Heart left ventricle (tissue), 16 donors: ENCODE data around the gene OR2AE1. TPM values are rescaled to one million over a fixed set of nuclear protein-coding genes. Genes with fewer than 3 reads are reported as not detected.

Source experiments
- ATAC-seq, 4 donors: fragments of 200-7000 bp; cut with Tn5 transposase; one replicate each; pipeline ENCODE4 v1.9.1; 2020 to 2022; ENCODE audit warnings: moderate library complexity in 4 of 4, mild to moderate bottlenecking in 3 of 4, moderate number of reproducible peaks in 1 of 4
- DNase-seq, 5 donors: peaks; one replicate each; pipeline ENCODE4 v3.0.0-alpha.2; 2020
- H3K27ac ChIP-seq, 12 donors: fragments of 200-600 bp; sonication (generic) in 4 of 12; one replicate each; pipeline versions ENCODE4 v1.5.0 to v1.8.0; 2016 to 2022; ENCODE audit warnings: mild to moderate bottlenecking in 2 of 12
- H3K27me3 ChIP-seq, 9 donors: fragments of 200-600 bp; sonication (generic) in 2 of 9; one replicate each; pipeline versions ENCODE4 v1.5.1 to v1.8.0; 2016 to 2022; ENCODE audit warnings: mild to moderate bottlenecking in 3 of 9
- H3K36me3 ChIP-seq, 9 donors: fragments of 200-600 bp; sonication (generic) in 2 of 9; one replicate each; pipeline versions ENCODE4 v1.5.0 to v1.8.0; 2018 to 2022; ENCODE audit warnings: mild to moderate bottlenecking in 2 of 9
- H3K4me1 ChIP-seq, 12 donors: fragments of 200-600 bp; sonication (generic) in 4 of 12; one replicate each; pipeline versions ENCODE4 v1.5.0 to v1.8.0; 2016 to 2022; ENCODE audit warnings: mild to moderate bottlenecking in 3 of 12
- H3K4me3 ChIP-seq, 12 donors: fragments of 200-600 bp; sonication (generic) in 4 of 12; one replicate each; pipeline versions ENCODE4 v1.5.0 to v1.8.0; 2017 to 2022; ENCODE audit warnings: mild to moderate bottlenecking in 9 of 12, moderate library complexity in 4 of 12
- H3K9me3 ChIP-seq, 12 donors: fragments of 200-600 bp; sonication (generic) in 4 of 12; one replicate each; pipeline versions ENCODE4 v1.5.0 to v1.8.0; 2016 to 2022; ENCODE audit warnings: mild to moderate bottlenecking in 1 of 12
- POLR2A ChIP-seq, 2 donors: fragments of 450-650 bp; IDR thresholded peaks; one replicate each; pipeline ENCODE4 v1.6.1; 2017; ENCODE audit warnings: antibody characterized with exemption in 2 of 2, mild to moderate bottlenecking in 2 of 2, moderate library complexity in 2 of 2
- WGBS, 4 donors: extraction: QIAGEN DNeasy Blood & Tissue Kit in 2 of 4; methylation state at CpG; one replicate each; pipeline versions ENCODE4 v1.1.5 to v1.1.7; 2013 to 2018; 5-methylcytosine and 5-hydroxymethylcytosine counted together
- intact Hi-C, 10 donors: fragments of 100-400 bp; cut with DNase I; formaldehyde crosslinking; loops; one replicate each; pipeline versions ENCODE4 v1.11.1 to v1.14.2; 2022
- polyA plus RNA-seq, 2 donors: library from polyadenylated mRNA; stranded (reverse); fragments of 200-250 nt; gene quantifications; one replicate each; pipeline ENCODE4 v1.2.3, GENCODE V29; 2013
- total RNA-seq, 9 donors: library from RNA; depleted of rRNA in 2 of 9; stranded (reverse); fragments of >200 nt in 2 of 9; fragmentation: NEBNext Ultra II Directional in 3 of 9; extraction: Animal tissue kit (Norgen Biotek cat#: 25700) in 3 of 9; gene quantifications; one replicate each; pipeline versions ENCODE4 v1.1.0 to v1.2.4, GENCODE V29; 2016 to 2023
- TF ChIP-seq, protein P1 (sequence below), 12 donors: fragments of 200-600 bp; sonication (generic) in 4 of 12; IDR thresholded peaks; one replicate each; pipeline versions ENCODE4 v1.5.0 to v1.8.0; 2018 to 2022; ENCODE audit warnings: antibody characterized with exemption in 12 of 12, mild to moderate bottlenecking in 5 of 12
- donor health status: ischemic (EF 13 %, LVEDD 7.1; RV severe dilation, severe dysfunction).
- donor health status: healthy with polysubstance abuse.
- donor health status: DM: no; HTN: yes; CAD: no.
- donor health status: DM: no; HTN: no; CAD: no.
- donor health status: ischemic (EF 25% LVEDD 6.9; RV normal size, moderate dysfunction).
- donor health status: ischemic (EF 25% LVEDD 5.7; RV mildly dilated, moderate dysfunction).
- donor health status: healthy.
- donor health status: DM: yes; HTN: yes; CAD: no.
- donor health status: ischemic (EF 35%, LVEDD 5.7; RV mildly dilated, moderate dysfunction).
- donor health status: nonischemic (EF 11% LVEDD 7.7; RV severe dilation, severe dysfunction).
- donor health status: DM: yes; HTN: yes; CAD: no.
- donor health status: PGD.
- donor health status: ischemic (EF 29% LVEDD 5.4; RV normal size, mild dysfunction).
- donor health status: nonischemic (EF 23%, LVEDD 6.1; RV moderate dilation, normal function).

OR2AE1 gene
- total and polyA plus RNA-seq, 11 donors, result not detected

GRCh38 chr7:99843808-99844207 is 33.0 kb downstream of the OR2AE1 start:
- Histone ChIP-seq H3K9me3 (no peaks in the 10 kb centered on the region), H3K36me3 (no peaks in the 10 kb centered on the region), H3K27me3 (no peaks in the 10 kb centered on the region), H3K4me1 (no peaks in the 10 kb centered on the region), H3K27ac (no peak overlapping the region), H3K4me3 (no peak overlapping the region)
- TF ChIP-seq, protein P1, sequence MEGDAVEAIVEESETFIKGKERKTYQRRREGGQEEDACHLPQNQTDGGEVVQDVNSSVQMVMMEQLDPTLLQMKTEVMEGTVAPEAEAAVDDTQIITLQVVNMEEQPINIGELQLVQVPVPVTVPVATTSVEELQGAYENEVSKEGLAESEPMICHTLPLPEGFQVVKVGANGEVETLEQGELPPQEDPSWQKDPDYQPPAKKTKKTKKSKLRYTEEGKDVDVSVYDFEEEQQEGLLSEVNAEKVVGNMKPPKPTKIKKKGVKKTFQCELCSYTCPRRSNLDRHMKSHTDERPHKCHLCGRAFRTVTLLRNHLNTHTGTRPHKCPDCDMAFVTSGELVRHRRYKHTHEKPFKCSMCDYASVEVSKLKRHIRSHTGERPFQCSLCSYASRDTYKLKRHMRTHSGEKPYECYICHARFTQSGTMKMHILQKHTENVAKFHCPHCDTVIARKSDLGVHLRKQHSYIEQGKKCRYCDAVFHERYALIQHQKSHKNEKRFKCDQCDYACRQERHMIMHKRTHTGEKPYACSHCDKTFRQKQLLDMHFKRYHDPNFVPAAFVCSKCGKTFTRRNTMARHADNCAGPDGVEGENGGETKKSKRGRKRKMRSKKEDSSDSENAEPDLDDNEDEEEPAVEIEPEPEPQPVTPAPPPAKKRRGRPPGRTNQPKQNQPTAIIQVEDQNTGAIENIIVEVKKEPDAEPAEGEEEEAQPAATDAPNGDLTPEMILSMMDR (IDR thresholded peaks at IDR 0.05), result no peak
- no peak for TF ChIP-seq POLR2A (IDR thresholded peaks at IDR 0.05)
- ATAC-seq (no peak), DNase-seq (no peak)
- intact Hi-C loops, result no loop called here
- WGBS, 4 donors, result 67 to 75% (median 71%) methylated on average over 4 of the region's 4 CpGs

- intact Hi-C loops, result no loop called here
Measured at GRCh38 chr7:99842926-99843325, 33.9 kb downstream of the OR2AE1 start.

DNA sequence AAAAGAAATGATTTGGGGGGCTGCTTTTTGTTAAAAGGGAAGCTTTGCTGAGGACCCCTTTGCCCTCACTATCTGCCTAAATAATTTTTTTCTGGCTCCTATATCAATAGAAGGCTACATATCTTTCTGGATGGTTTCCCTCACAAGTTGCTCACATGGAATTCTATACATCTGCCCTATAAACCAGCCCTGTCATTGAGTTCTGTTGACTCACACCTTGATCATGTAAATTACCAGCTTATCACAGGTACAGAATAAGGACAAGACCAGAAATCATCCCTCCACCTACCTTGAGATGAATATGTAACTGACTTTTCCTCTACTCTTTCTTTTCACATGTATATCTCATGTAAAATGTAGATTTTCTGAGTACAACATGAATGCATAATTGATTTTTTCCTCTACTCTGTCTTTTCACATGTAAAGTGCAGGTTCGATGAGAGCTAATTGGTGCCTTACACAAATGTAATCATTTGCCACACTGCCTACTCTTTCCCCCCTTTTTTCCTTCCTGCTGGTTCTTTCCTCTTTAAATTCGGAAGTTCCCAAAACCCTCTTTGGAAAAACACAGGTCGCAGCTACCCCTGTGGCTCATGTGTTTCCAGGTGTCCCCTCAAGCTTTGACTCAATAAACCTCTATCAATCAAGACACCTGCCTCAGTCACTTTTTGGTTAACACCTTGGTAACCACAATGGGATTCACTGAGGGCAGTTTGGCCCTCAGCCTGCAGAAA is 36.5 kb downstream of the OR2AE1 start:
- TF ChIP-seq POLR2A (IDR thresholded peaks at IDR 0.05), result no peak
- TF ChIP-seq, protein P1 (IDR thresholded peaks at IDR 0.05), result no peak
- 44 to 59% (median 50%) methylated on average over 3 of the region's 3 CpGs for WGBS, 4 donors
- Histone ChIP-seq H3K27me3 (no peaks in the 10 kb centered on the region), H3K27ac (no peak overlapping the region), H3K4me3 (no peak overlapping the region), H3K4me1 (no peaks in the 10 kb centered on the region), H3K9me3 (no peaks in the 10 kb centered on the region), H3K36me3 (no peaks in the 10 kb centered on the region)
- DNase-seq (no peak), ATAC-seq (no peak)
- intact Hi-C loops, result no loop called here

More at GRCh38 chr7:99842926-99843325, 33.9 kb downstream of the OR2AE1 start:
- no peaks in the 10 kb centered on the region for H3K27me3 ChIP-seq
- ATAC-seq, result no peak
- no peak overlapping the region for H3K27ac ChIP-seq
- H3K4me1 ChIP-seq, result no peaks in the 10 kb centered on the region
- H3K9me3 ChIP-seq, result no peaks in the 10 kb centered on the region
- DNase-seq, result no peak
- TF ChIP-seq, protein P1 (IDR thresholded peaks at IDR 0.05), result no peak
- TF ChIP-seq POLR2A (IDR thresholded peaks at IDR 0.05), result no peak
- WGBS, 4 donors, result 79 to 87% (median 82%) methylated on average over 2 of the region's 2 CpGs
- no peaks in the 10 kb centered on the region for H3K36me3 ChIP-seq
- no peak overlapping the region for H3K4me3 ChIP-seq

DNA sequence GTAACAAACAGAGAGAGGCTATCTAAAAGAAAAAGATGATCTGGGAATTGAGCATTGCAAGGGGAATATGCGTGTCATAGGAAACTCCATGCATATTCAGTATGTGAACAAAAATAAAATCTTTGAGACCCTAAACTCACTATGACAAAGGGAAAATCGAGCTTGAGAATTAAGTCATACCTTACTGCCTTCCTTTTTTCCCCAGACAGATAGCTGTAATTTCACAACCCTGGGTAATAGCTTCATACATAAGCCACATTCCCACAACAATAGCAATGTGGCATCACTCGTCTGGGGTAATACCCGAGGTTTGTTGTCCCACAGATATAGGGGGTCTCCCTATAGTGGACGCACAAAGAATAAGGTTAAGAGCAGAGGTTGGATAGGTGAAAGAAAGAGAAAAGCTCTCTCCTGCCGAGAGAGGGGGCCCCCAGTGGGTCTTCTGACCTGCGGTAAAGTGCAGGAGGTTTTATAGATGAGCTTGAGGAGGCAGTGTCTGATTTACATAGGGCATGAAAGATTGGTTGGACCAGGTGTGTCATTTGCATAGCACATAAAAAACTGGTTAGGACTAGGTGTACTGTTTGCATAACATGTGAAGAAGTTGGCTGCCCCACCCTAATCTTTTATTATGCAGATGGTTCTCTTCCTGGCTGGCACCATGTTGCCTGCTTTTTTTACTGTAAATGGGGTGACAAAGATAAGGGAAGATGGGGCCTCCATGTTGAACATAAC is 37.4 kb downstream of the OR2AE1 start:
- TF ChIP-seq, protein P1 (IDR thresholded peaks at IDR 0.05), result no peak
- no peak for TF ChIP-seq POLR2A (IDR thresholded peaks at IDR 0.05)
- no peak for DNase-seq
- no peak overlapping the region for H3K27ac ChIP-seq
- no peak overlapping the region for H3K4me3 ChIP-seq
- intact Hi-C loops, result no loop called here
- H3K4me1 ChIP-seq, result no peaks in the 10 kb centered on the region
- H3K27me3 ChIP-seq, result no peaks in the 10 kb centered on the region
- WGBS, 4 donors, result 41 to 53% (median 48%) methylated on average over 7 of the region's 7 CpGs
- no peaks in the 10 kb centered on the region for H3K9me3 ChIP-seq
- H3K36me3 ChIP-seq, result no peaks in the 10 kb centered on the region
- ATAC-seq, result no peak
